Stimulated activated CD4-positive, alpha-beta T cell treated with anti-CD3 and anti-CD28 coated beads, TNF-alpha, amount 100 ng/mL, for 24 hours (primary cell): ENCODE measurements around the gene WIPF2.

Experiments used
- DNase-seq, 3 experiments: peaks; one replicate each; pipeline ENCODE4 v3.0.0-alpha.2; 2020; ENCODE audit warnings: low read depth in 3 of 3

The WIPF2 gene

DNA sequence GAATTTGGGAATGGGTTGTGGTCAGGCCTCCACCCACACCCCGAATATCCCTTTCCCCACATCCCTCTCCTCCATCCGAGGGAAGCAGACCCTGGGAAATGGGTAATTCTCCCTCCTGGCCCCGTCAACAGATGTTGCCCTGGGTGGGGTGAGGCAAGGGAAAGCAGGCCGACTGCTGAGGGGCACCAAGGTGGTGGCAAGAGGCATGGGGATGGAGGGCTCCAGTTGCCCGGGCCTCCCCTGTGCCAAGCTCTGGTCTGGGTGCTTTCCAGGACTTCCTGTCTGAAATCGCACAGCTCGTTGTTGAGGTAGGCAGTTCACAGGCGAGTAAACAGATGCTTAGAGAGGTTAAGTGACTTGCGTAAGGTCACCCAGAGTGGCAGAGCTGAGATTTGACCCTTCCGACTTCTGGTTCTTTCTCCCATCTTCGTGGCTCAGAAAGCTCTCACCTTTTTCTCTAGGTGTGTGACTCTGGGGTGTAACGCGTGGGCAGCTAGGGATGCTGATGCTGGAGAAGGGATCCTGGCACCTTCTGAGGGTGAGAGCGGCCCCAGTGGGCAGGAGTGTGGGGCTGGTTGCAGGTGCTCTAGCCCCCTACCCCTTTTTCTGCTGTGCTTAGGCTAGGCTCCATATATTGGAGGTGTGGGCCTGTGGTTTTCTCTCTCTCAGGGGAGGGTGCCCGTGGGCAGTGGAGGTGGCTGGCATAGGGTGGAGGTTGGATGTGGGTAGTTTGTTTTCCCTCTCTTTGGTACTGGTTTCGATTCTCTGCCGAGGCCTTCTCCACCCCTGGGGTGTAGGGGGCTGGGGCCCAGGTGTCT, 107.1 kb downstream of the WIPF2 start:
- no peak for DNase-seq

- no peak for DNase-seq
These were observed 107.7 kb downstream of the WIPF2 start for GRCh38 chr17:40326832-40327199.

DNA sequence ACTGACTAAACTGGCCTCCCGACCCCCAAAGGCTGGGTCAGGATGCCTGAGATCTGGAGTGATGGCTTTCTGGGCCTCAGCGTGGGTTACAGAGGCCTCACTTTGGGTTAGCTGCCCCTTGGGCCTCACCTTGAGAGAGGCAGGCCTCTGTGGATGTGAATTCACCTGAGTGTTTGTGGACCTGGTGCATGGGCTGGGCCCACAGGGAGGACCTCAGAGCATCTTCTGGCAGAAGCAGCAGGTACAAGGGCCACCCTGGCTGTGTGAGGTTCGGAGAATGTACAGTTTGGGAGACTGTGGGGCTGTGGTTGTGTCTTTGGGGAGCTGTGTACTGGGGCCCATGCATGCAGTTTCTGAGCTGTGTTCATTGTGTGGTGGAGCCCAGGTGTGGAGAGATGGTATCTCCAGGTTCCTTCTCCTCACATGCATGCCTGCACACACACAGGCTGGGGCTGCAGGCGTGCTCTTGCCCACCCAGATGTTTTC, 108.2 kb downstream of the WIPF2 start:
- no peak for DNase-seq

DNA sequence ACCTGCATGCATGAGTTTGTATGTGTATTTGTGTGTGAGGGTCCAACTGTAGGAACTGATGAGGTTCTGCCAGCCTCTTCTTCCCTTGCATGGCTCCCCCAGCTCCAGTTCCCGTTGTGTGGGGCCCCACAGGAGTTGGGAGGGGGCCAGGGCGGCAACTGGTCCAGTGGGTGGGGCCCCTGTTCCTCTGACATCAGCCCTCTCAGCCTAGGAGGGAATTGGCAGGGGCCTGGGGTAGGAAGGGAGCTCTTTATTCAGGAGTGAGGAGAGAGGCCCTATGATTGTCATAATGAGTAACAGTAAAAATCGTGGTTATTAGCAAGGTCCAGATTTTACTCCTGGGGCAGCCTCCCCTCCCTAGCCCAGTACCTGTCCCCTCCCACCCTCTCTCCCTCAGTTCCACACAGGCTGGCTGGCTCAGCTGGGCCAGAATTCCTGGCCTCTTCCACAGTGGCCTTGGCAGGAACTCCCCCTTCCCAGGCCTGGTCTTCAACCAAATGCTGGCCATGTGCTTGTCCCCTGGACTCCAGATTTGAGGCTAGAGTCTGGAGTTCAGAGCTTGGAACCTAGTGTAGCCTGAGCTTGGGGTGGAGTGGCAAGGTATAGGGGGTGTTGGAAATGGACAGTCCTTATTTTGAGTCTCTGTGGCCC, 108.8 kb downstream of the WIPF2 start:
- no peak for DNase-seq

GRCh38 chr17:40328386-40328766, 109.3 kb downstream of the WIPF2 start:
- no peak for DNase-seq

DNA sequence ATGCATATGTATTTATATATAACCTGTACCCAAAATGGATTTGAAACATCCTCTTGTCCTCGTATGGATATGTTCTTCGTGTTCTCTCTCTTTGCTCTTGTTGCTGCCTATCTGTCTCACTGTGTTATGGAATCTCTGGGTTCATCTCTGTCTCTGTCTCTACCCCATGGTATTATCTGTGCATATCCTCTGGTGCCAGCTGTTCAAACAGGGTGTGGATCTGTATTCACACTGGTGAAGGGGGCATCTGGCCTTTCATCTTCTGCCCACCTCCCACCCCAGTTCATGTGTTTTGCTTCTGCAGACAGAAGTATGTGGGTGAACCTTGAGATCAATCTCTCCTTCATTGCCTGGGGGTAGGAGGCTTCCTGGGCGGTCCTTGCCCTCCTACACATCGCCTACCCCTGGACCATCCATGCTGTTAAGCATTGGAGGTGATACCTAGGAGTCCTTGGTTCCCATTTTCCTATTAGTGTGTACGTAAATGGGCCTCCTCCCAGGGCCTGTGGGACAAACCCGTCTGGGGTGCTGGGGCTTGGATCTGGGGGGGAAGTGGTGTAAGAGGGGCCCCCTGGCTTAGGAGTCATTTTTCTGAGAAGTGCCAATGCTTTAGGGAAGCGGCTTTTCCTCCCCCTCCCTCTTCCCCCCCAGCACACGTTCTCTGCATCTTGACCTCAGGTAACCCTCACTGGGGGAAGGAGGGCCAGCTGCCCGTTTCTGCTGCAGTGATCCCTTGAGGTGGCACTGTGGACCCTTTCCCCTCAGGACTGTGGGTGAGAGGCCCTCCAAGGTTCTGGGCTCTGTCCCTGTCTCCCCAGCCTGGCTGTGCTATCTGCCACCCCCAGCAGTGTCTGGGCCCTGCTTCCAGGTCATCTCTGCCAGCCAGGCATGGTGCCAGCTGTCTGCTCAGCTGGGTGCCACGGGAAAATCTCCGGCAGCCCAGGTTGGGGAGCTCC, 111.0 kb downstream of the WIPF2 start:
- DNase-seq = no peak

- no peak for DNase-seq
These were observed 111.9 kb downstream of the WIPF2 start for GRCh38 chr17:40330850-40331470.

DNA sequence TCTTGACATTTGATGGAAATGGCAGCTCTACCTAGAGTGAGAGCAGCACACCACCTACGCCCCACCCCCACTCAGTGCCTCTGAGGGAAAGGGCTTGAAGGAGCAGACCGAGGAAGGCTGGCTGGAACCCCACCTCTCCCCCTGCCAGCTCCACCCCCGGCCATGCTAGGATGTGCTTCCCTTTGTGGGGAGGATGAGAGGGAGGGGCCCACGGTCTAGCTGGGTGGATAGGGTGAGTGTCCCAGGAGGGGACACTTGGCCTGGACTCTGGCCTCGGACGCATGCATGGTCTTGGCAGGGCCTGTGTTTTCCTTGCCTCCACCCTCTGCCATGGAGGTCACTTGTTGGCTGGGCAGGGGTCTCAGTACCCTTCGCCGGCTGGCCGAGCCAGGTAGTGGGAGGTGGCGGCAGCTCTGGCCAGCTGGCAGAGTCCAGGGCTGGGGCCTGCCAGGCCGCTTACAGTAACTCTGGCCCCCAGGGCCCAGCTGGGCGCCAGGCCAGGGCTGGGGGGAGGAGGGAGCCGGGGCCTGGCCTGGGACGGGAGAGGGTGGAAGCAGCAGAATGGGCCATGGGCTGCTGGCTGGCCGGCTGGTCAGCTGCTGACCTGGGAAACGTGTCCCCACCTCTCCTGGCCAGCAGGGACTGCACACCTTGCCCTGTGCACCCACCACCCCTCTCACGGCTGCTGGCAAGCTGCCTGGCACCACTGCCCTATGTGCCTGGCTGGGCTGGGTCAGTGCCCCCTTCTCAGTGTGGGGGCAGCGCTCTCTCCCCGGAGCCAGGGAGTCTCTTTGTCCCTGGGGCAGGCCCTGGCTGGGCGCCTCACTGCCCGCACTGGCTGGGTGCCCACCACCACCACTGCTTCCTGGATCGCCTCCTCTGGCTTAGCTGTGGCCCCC, 112.9 kb downstream of the WIPF2 start:
- no peak for DNase-seq
